HG03520 (cell line): ENCODE data around the gene GLUD1.
"Not testable (repeated sequence)": the region's sequence is repeated elsewhere in the genome, so short reads cannot be mapped to it uniquely, and the experiment has no call there.

Experiments
- ATAC-seq: cut with Tn5 transposase; IDR thresholded peaks from one replicate; pipeline ENCODE4 v1.9.1; 2021; ENCODE audit warnings: mild to moderate bottlenecking, moderate library complexity; ENCODE audit not compliant: unreplicated experiment

Gene GLUD1

GRCh38 chr10:87094373-87095235 lies at the start of gene GLUD1, which contains the start of gene SHLD2:
Gene GLUD1, minus strand, starts transcription at chr10:87094843. Its CDS starts 74 bp downstream, at chr10:87094769.
Gene SHLD2, plus strand, starts transcription at chr10:87095206. Its CDS starts 56,149 bp downstream, at chr10:87151355.
- peak; percentile 63 for ATAC-seq

GRCh38 chr10:87143109-87143418 lies 48.4 kb upstream of the GLUD1 start:
- not testable (repeated sequence) for ATAC-seq

- not testable (repeated sequence) for ATAC-seq
Measured at GRCh38 chr10:87142230-87143108, 47.8 kb upstream of the GLUD1 start.

GRCh38 chr10:87137478-87137877 lies 42.8 kb upstream of the GLUD1 start:
- not testable (repeated sequence) for ATAC-seq

GRCh38 chr10:87134440-87134839 lies 39.8 kb upstream of the GLUD1 start:
- ATAC-seq, result not testable (repeated sequence)

GRCh38 chr10:87133936-87134335 lies 39.3 kb upstream of the GLUD1 start:
- ATAC-seq, result not testable (repeated sequence)

- ATAC-seq, result not testable (repeated sequence)
Measured at GRCh38 chr10:87132176-87132575, 37.5 kb upstream of the GLUD1 start.

GRCh38 chr10:87127607-87128156 lies 33.0 kb upstream of the GLUD1 start:
- ATAC-seq, result not testable (repeated sequence)

GRCh38 chr10:87127048-87127447 lies 32.4 kb upstream of the GLUD1 start:
- not testable (repeated sequence) for ATAC-seq

GRCh38 chr10:87123351-87123750 lies 28.7 kb upstream of the GLUD1 start:
- ATAC-seq, result not testable (repeated sequence)

- not testable (repeated sequence) for ATAC-seq
Measured at GRCh38 chr10:87119029-87119428, 24.4 kb upstream of the GLUD1 start.

- ATAC-seq, result not testable (repeated sequence)
Measured at GRCh38 chr10:87118122-87118521, 23.5 kb upstream of the GLUD1 start.

GRCh38 chr10:87105446-87106124 lies 10.9 kb upstream of the GLUD1 start:
- no peak for ATAC-seq

GRCh38 chr10:87104727-87105126 lies 10.1 kb upstream of the GLUD1 start:
- ATAC-seq, result not testable (repeated sequence)

- no peak for ATAC-seq
Measured at GRCh38 chr10:87101996-87102395, 7.4 kb upstream of the GLUD1 start.

GRCh38 chr10:87095236-87095945 lies 748 bp upstream of the GLUD1 start:
- peak; percentile 47 for ATAC-seq

- peak; percentile 22 for ATAC-seq
Measured at GRCh38 chr10:87093632-87094372, 841 bp downstream of the GLUD1 start.

- no peak for ATAC-seq
Measured at GRCh38 chr10:87092861-87093631, 1.6 kb downstream of the GLUD1 start.
